ENCODE data around the gene TATDN3. TPM values are rescaled to one million over a fixed set of nuclear protein-coding genes. Genes with fewer than 3 reads are reported as not detected.

TATDN3 gene
- polyA plus RNA-seq, 4 donors, result 17.5 to 24.0 (median 20.5) TPM

Other genes starting within 250 kb of the TATDN3 start
- gene ATF3, start 183.1 kb upstream of the TATDN3 start, polyA plus RNA-seq (ENCODE audit: insufficient read length in 4 of 4), result 10 to 100 TPM in 3 of 4 donors, 1 to 10 TPM in 1; 7.8 to 46.3 (median 11.6) TPM
- 1 to 10 TPM in 3 of 4 donors, under 1 TPM in 1; 0.93 to 2.3 (median 1.5) TPM for gene BATF3, start 92.1 kb upstream of the TATDN3 start, polyA plus RNA-seq (ENCODE audit: insufficient read length in 4 of 4)
- gene NSL1, start 117 bp upstream of the TATDN3 start, polyA plus RNA-seq (ENCODE audit: insufficient read length in 4 of 4), result 10 to 100 TPM; 44.1 to 46.3 (median 44.8) TPM
- 1 to 10 TPM in 1 of 4 donors, under 1 TPM in 3; 0.37 to 1.5 (median 0.71) TPM for gene SPATA45, start 55.8 kb downstream of the TATDN3 start, polyA plus RNA-seq (ENCODE audit: insufficient read length in 4 of 4)
- 10 to 100 TPM; 16.1 to 34.9 (median 25.6) TPM for gene FLVCR1, start 66.4 kb downstream of the TATDN3 start, polyA plus RNA-seq (ENCODE audit: insufficient read length in 4 of 4)
- 10 to 100 TPM; 22.9 to 26.7 (median 25.1) TPM for gene VASH2, start 158.6 kb downstream of the TATDN3 start, polyA plus RNA-seq (ENCODE audit: insufficient read length in 4 of 4)
- gene ANGEL2, start 224.0 kb downstream of the TATDN3 start, polyA plus RNA-seq (ENCODE audit: insufficient read length in 4 of 4), result 10 to 100 TPM; 31.7 to 61.7 (median 39.6) TPM

Measured in left renal cortex interstitium (tissue), 4 donors.